HG02571 (cell line): ENCODE measurements around the gene TECPR1.
A peak's percentile ranks its signal among the peaks of the same experiment; 100 is the strongest.

Experiments used
- ATAC-seq: cut with Tn5 transposase; IDR thresholded peaks from one replicate; pipeline ENCODE4 v1.9.1; 2021; ENCODE audit warnings: mild to moderate bottlenecking, moderate library complexity; ENCODE audit not compliant: unreplicated experiment

The TECPR1 gene

DNA sequence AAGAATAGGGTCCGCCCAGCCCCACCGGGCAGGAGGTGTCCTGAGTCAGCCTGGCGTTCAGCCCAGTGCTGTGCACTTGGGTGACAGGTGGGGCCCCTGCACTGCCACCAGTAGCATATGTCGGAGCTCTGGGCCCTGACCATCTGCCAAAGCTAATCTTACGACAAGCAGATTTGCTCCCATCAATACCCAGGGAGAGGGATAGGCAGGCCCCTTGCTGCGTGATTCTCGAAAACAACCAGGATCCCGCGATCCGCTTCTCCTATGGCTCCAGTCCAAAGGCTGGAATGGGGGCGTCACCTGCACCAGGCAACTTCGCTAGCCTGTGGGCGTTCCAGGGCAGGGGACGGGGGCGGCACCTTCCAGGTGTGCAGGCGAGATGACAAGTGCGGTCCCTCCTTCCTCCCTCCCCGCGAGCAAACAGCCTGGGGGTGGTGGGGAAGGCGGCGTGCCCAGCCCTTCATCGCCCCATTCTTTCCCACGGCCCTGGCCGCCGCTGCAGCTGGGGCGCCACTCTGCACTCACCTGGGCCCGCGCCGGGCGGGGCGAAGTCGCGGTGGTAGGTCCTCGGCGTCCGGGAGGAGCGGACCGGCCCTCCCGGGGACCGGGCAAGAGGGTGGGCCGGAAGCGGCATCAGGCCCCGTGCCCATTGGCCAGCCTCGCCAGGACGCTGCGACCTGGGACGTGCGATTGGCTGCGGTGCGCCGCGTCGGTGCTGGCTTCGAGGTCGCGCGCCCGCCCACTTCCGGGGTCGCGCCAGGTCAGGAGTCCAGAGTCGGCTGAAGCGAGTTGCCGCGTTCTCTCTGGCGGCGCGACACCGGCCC, at the start of gene TECPR1:
Gene TECPR1, minus strand, starts transcription at position 632 of the 824 bp plus-strand sequence. CDS start 6,086 bp downstream, outside the sequence.
- peak; percentile 97 for ATAC-seq

DNA sequence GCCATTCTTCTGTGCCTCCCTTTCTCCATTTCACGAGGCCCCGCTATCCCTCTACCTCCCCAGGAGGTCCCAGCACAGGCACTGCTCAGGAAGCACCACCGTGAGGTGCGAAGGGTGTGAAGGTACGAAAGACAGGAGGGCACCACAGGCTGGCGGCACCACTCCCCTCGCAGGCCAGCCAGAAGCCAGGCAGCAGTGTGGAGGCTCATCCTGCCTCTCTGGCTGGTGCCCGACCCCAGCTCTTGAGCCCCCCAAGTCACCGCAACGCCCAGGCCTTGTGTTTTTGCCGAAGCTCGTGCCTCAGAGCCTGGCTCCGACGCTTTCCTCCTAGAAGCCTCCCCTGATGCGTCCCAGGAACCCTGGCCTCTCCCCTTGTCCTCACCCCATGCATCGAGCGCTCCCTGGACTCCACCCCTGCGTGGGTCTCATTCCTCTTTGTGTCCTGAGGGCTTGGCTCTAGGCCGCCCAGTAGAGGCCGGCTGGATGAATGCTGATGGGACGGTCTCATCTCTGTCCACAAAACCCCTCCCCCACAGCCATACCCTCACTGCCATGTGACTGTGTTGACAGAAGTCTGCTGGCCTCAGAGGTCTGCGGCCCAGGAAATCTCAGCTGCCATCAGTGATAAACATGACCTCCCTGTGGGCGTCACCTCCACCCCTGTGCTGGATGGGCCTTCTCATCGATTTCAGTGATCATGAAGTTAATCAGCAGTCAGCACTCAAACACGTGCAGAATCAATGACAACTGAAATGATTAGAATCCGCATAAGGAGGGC, 48.8 kb upstream of the TECPR1 start:
- no peak for ATAC-seq

GRCh38 chr7:98297626-98298286, 45.7 kb upstream of the TECPR1 start:
- no peak for ATAC-seq

DNA sequence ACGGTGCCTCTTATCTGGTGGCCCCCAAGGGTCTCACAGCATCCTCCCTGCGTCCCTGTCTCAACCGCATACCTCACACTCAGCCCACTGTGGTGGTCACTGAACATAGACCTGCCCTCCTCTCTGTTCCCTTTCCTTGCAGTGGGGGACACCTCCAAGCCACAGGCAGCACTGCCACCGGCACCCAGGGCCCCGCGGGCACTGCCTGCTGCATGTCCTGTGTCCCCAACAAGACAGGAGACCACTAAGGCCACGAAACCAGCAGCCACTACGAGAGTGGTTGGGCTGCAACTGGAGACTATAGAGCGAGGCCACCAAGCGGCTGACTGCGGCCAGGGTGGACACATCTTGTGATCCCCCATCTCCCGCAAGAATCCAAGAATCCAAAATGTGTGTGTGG, 44.8 kb upstream of the TECPR1 start:
- no peak for ATAC-seq

DNA sequence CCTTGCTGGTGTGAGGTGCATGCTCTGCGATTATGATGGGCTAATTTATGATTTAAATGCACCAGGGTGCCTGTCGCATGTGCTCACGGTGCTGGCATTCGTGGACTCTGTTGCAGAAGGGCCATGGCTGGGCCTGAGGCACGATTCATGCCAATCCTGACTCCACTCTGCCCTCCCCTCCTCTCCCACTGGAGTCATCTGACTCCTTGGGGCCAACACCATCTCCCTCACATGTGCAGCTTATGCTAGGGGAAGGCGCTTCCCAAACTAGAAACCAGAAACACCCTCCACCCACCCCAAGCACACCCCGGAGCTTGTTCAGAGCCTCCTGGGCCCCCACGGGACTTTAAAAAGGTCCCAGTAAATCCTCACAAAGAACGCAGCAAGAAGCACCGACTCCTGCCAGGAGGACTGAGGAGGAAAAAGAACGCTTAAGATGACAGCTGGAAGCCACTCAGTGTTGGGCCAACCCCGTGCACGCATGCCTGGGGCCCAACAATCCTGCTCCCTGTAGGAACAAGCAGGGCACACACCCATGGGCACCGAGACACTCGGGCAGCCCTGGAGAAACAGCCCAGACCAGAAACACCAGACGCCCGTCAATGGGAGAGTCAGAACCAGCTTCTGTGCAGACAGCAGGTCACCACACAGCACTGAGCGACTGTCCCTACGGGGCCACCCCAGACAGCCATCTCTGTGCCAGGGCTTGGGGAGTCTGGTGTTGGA, 43.6 kb upstream of the TECPR1 start:
- ATAC-seq: no peak

GRCh38 chr7:98294798-98295382, 42.9 kb upstream of the TECPR1 start:
- ATAC-seq: no peak

- no peak for ATAC-seq
These were observed 42.3 kb upstream of the TECPR1 start for GRCh38 chr7:98294326-98294725.

DNA sequence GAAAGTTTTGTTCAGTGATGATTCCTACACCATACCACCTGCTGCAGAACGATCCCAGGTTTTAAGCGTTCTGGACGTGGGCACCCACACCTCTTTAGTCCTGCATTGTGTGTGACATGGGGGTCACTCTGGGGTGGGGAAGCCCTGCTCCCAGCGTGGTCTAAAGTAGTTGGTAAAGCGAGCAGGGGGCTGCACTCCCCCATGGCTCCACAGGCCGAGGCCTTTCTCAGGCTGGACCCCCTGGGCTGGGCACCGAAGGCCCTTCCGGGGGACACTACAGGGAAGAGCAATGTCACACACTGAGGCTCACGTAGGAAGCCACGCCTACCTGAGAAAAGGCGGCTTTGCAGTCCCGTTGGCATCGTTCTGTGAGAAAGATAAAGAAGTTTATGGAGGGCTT, 41.7 kb upstream of the TECPR1 start:
- ATAC-seq: no peak

DNA sequence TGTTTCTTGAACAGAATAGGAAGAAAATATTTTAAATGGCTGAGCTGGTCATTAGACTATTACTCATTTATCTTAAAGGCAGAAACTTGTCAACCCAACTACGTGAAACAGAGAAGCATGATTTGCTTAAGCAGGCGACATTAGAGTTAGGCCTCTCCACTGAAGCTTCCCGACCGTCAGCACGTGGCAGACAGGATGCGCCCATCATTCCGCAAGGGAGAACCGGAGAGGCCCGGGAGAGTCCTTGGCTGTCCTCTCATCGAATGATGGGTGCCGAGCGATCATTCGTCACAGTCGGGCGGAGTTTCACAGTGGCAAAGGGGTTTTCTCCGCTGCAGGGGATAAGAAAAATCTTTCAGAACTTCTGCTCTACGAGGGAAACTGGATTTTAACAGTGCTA, 41.2 kb upstream of the TECPR1 start:
- ATAC-seq: no peak

GRCh38 chr7:98291717-98292116, 39.7 kb upstream of the TECPR1 start:
- no peak for ATAC-seq

GRCh38 chr7:98289333-98289875, 37.4 kb upstream of the TECPR1 start:
- ATAC-seq: no peak

DNA sequence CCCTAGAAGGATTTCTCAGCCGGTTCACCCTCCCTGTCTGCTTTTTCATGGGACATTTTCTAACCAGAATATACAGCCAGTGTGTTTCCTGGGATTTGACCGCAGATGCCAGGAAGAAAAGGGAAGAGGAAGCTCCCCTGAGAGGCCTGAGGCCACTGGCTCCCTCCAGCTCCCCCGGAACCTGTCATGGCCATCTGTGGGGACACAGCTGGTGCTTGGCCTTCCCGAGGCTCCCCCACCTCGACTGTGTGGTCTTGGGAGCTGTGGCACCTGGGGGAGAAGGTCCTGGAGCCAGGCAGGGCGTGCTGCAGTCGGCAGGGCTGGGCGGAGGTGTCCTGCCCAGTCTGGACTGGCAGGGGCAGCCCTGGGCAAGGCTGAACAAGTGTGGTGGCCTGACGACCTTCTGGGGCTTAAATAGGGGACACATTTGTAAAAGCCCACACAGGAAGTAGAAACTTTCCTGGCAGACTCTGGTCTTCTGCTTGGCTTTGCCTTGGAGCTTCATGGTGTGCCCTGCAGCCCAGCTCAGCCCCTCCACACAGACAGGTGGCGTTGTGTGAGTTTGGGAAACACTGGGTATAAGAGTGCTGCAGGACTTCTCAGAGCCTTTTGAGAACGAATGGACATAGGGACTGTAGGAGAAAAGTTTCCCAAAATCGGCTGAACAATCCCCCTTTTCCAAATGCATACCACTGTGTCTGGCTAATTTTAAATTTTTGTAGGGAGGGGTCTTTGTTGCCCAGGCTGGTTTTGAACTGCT, 36.2 kb upstream of the TECPR1 start:
- ATAC-seq: no peak

DNA sequence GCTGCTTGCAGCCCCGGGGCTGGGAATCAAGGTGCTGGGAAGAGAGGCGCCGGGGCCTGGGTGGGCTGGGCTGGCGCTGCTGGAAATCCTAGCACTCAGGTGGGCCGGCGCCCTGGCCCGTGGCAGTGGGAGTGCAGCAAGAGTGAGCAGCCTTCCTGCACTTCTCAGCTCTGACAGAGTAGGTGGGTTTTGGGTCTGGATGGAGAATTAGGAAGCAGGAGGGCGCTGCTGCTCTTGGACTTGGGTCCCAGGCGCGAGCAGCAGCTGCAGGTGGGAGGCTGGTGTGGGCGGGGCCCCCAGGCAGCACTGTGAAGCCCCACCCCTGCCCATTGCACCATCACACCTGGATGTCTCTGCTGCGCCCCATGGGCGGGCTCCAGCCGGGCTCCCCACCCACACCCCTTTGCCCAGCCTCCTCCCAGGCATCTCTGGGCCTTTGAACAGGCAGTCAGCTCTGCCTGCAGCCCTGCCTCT, 35.5 kb upstream of the TECPR1 start:
- no peak for ATAC-seq

- ATAC-seq: no peak
These were observed 34.9 kb upstream of the TECPR1 start for GRCh38 chr7:98286701-98287485.

DNA sequence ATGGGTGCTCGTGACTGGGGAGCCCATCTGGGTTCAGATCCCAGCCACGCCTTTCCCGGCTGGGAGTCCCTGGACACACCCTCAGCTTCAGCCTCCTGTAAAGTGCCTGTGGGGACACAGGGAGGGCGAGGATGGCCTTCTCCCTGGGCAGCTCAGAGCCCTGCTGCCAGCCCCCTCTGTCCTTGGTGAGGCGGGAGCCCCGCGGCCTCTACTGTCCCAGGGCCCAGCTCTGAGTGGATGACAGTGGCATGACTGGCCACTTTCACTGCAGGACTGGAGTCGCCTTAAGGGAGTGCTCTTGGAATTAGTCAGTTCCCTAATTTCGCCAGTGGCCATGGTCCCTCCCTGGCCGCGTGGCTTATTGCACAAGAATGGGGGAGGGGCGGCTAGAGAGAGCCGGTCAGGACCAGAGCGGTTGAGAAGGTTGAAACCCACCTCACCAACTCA, 34.1 kb upstream of the TECPR1 start:
- no peak for ATAC-seq

DNA sequence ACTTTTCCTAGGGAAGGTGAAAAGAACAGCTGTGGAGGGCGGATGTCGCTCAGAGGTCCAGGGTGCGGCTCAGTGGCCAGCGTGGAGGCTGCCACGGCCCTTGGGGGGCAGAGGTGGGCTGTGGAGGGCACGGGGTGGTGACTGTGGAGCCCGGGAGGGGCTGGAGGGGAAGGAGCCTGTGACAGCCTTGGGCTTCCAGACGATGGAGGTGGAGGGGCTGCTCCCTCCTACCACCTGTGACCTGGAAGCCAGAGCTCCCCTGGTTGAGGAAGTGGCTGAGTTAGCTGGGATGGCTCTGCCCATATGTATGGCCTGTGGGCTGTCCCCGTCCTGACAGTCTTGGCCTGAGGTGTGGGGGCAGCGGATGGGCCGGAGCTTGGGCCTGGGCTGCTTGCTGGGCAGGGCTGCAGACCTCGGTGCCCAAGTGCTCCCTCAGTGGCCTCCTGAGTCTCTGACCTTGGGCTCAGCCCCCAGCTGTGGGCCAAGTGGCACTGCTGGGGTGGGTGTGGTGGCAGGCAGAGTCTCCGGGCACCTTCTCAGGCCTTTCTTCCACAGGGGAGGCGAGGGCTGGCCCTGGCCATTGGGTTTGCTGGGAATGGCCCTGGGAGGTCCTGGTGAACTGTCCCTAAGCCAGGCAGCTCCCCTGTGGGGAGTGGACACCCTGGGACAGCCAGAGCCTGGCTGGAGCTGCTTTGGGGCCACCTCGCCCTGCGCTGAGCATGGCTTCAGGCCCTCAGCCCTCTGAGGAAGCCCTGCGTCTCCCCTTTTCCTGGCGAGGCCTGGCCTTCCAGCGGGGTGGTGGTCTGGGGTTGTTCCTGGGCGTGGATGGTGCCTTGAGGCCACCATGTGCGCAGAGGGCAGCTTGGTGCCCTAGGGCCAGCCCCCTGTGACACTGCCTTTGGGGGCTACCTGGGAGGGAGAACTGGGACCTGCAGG, 33.4 kb upstream of the TECPR1 start:
- ATAC-seq: no peak

DNA sequence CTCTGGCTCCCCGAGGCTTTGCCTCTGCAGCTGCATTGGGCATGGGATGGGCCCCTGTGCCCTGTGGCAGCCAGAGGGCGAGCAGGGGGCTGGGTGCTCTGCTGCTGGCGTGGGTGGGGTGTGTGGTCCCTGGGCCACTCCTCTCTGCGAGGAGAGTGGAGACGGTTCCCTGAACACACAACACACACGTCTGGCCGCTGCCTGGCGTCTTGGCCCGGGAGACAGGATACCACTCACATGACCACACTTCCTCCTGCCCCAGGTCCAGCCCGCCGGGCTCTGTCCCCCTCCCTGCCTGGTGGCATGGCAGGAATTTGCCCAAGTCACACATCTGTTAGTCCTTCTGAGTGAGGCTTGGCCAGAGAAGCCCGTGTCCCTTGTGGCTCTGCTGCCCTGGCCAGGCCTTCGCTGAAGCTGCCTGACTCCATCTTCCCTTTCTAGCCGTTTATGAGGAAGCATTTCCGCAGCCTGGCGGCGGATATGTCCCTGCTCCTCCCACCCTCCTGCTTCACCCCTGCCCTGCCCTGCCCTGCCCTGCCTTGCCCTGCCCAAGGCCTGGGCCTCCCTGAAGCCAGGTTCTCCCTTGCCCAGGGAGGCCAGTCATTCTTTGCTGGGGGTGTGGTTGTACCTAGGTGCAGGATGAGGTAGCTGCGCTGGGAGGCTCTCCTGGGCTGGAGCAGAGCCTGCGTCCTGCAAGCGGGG, 32.5 kb upstream of the TECPR1 start:
- ATAC-seq: no peak
